ENCODE data around the gene NXPE3. TPM values are rescaled to one million over a fixed set of nuclear protein-coding genes. Genes with fewer than 3 reads are reported as not detected.

NXPE3 gene
- total and polyA plus RNA-seq, 10 of the 15 experiments (the other 5 are each of a cell fraction or from before 2014, with no cell fraction given): 2.0 to 8.7 (median 5.2) TPM

DNA sequence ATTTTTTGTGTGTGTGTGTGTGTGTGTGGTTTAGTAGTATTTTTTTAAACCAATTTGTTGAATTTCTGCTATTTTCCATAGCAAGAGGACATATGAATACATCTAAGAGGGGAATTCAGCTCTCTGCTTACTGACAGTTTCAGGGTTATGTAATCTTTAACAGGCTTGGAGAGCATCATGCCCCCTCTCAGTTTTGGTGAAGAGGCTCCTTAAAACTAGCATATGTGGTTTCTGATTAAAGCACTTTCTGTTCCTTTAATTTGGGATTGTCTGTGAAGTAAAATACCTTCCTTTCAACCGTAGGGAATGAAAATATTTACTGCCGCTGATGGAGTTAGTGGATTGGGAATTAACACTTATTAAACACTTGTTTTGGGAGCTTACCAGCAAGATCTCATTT, 50.9 kb downstream of the NXPE3 start (continued):
- TF ChIP-seq, protein P1, sequence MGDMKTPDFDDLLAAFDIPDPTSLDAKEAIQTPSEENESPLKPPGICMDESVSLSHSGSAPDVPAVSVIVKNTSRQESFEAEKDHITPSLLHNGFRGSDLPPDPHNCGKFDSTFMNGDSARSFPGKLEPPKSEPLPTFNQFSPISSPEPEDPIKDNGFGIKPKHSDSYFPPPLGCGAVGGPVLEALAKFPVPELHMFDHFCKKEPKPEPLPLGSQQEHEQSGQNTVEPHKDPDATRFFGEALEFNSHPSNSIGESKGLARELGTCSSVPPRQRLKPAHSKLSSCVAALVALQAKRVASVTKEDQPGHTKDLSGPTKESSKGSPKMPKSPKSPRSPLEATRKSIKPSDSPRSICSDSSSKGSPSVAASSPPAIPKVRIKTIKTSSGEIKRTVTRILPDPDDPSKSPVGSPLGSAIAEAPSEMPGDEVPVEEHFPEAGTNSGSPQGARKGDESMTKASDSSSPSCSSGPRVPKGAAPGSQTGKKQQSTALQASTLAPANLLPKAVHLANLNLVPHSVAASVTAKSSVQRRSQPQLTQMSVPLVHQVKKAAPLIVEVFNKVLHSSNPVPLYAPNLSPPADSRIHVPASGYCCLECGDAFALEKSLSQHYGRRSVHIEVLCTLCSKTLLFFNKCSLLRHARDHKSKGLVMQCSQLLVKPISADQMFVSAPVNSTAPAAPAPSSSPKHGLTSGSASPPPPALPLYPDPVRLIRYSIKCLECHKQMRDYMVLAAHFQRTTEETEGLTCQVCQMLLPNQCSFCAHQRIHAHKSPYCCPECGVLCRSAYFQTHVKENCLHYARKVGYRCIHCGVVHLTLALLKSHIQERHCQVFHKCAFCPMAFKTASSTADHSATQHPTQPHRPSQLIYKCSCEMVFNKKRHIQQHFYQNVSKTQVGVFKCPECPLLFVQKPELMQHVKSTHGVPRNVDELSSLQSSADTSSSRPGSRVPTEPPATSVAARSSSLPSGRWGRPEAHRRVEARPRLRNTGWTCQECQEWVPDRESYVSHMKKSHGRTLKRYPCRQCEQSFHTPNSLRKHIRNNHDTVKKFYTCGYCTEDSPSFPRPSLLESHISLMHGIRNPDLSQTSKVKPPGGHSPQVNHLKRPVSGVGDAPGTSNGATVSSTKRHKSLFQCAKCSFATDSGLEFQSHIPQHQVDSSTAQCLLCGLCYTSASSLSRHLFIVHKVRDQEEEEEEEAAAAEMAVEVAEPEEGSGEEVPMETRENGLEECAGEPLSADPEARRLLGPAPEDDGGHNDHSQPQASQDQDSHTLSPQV (IDR thresholded peaks at IDR 0.05): no peak
- TF ChIP-seq ZNF207 (IDR thresholded peaks at IDR 0.05; ENCODE audit: borderline replicate concordance) (no peak), TAF1 (IDR thresholded peaks at IDR 0.05; ENCODE audit: borderline replicate concordance, low read depth, low read length) (no peak), ASH2L (IDR thresholded peaks at IDR 0.05; ENCODE audit: borderline replicate concordance, low read depth) (no peak), SPI1 (IDR thresholded peaks at IDR 0.05; ENCODE audit: borderline replicate concordance, insufficient read depth, low read depth, low read length) (0 out of 2 replicates have a peak, but pooled peaks have one; percentile 10), SUPT20H (IDR thresholded peaks at IDR 0.05; ENCODE audit: borderline replicate concordance, control insufficient read depth, low read depth, low read length) (no peak), DPF2 (IDR thresholded peaks at IDR 0.05) (no peak), CHD1 (IDR thresholded peaks at IDR 0.05; ENCODE audit: low read depth, low read length) (no peak), MYB (IDR thresholded peaks at IDR 0.05; ENCODE audit: borderline replicate concordance, low read depth, low read length) (no peak), FOXK2 (IDR thresholded peaks at IDR 0.05) (no peak), MXI1 (IDR thresholded peaks at IDR 0.05; ENCODE audit: low read depth, low read length) (no peak), EZH2 (IDR thresholded peaks at IDR 0.05; ENCODE audit: borderline replicate concordance, control insufficient read depth, low read depth, low read length) (no peak), SREBF2 (IDR thresholded peaks at IDR 0.05; ENCODE audit: low read length) (no peak), TCF7 (IDR thresholded peaks at IDR 0.05; ENCODE audit: borderline replicate concordance) (0 out of 2 replicates have a peak, but pooled peaks have one; percentile 11), NFIC (IDR thresholded peaks at IDR 0.05; ENCODE audit: low read depth, low read length) (peak; percentile 56; the same call in 1 of the 2 replicates), MTA3 (IDR thresholded peaks at IDR 0.05; ENCODE audit: borderline replicate concordance, low read length) (no peak), MYC (IDR thresholded peaks at IDR 0.05; ENCODE audit: insufficient read depth, insufficient read length, insufficient replicate concordance, low read length, severe bottlenecking) (no peak), TCF12 (IDR thresholded peaks at IDR 0.05; ENCODE audit: low read depth, low read length) (no peak)
- TF ChIP-seq, protein P2, sequence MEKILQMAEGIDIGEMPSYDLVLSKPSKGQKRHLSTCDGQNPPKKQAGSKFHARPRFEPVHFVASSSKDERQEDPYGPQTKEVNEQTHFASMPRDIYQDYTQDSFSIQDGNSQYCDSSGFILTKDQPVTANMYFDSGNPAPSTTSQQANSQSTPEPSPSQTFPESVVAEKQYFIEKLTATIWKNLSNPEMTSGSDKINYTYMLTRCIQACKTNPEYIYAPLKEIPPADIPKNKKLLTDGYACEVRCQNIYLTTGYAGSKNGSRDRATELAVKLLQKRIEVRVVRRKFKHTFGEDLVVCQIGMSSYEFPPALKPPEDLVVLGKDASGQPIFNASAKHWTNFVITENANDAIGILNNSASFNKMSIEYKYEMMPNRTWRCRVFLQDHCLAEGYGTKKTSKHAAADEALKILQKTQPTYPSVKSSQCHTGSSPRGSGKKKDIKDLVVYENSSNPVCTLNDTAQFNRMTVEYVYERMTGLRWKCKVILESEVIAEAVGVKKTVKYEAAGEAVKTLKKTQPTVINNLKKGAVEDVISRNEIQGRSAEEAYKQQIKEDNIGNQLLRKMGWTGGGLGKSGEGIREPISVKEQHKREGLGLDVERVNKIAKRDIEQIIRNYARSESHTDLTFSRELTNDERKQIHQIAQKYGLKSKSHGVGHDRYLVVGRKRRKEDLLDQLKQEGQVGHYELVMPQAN (conservative IDR thresholded peaks at IDR 0.05): no peak
- TF ChIP-seq, protein P3, sequence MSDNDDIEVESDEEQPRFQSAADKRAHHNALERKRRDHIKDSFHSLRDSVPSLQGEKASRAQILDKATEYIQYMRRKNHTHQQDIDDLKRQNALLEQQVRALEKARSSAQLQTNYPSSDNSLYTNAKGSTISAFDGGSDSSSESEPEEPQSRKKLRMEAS (IDR thresholded peaks at IDR 0.05; ENCODE audit: low read depth, low read length): no peak
- TF ChIP-seq, protein P4, sequence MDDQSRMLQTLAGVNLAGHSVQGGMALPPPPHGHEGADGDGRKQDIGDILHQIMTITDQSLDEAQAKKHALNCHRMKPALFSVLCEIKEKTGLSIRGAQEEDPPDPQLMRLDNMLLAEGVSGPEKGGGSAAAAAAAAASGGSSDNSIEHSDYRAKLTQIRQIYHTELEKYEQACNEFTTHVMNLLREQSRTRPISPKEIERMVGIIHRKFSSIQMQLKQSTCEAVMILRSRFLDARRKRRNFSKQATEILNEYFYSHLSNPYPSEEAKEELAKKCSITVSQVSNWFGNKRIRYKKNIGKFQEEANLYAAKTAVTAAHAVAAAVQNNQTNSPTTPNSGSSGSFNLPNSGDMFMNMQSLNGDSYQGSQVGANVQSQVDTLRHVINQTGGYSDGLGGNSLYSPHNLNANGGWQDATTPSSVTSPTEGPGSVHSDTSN (IDR thresholded peaks at IDR 0.05; ENCODE audit: insufficient replicate concordance, low read depth, low read length): no peak
